Stomach (tissue), 4 donors: ENCODE results near the gene GRID2IP.

Experiments
- EP300 ChIP-seq: sonication (generic); formaldehyde crosslinking; IDR thresholded peaks from one replicate; pipeline ENCODE4 v1.6.1; 2017; ENCODE audit warnings: antibody characterized with exemption
- POLR2A ChIP-seq, 4 donors: fragments of 450-650 bp; IDR thresholded peaks; one replicate each; pipeline ENCODE4 v1.6.1; 2016; ENCODE audit warnings: antibody characterized with exemption in 4 of 4, control low read depth in 2 of 4, mild to moderate bottlenecking in 1 of 4, moderate library complexity in 1 of 4
- POLR2AphosphoS5 ChIP-seq, 3 donors: sonication (generic); formaldehyde crosslinking; IDR thresholded peaks; one replicate each; pipeline ENCODE4 v1.6.1; 2016; ENCODE audit warnings: antibody characterized with exemption in 3 of 3
- TF ChIP-seq, protein P1 (sequence below), 7 experiments: fragments of 450-650 bp in 4 of 7; fragments of 200-600 bp in 3 of 7; sonication (generic) in 3 of 7; IDR thresholded peaks; one replicate each; pipeline ENCODE4 v1.5.1; 2016 to 2019; ENCODE audit warnings: antibody characterized with exemption in 7 of 7, control low read depth in 2 of 7, mild to moderate bottlenecking in 1 of 7

- no peak for TF ChIP-seq POLR2A (IDR thresholded peaks at IDR 0.05)
- TF ChIP-seq POLR2AphosphoS5 (IDR thresholded peaks at IDR 0.05): no peak
- TF ChIP-seq, protein P1, sequence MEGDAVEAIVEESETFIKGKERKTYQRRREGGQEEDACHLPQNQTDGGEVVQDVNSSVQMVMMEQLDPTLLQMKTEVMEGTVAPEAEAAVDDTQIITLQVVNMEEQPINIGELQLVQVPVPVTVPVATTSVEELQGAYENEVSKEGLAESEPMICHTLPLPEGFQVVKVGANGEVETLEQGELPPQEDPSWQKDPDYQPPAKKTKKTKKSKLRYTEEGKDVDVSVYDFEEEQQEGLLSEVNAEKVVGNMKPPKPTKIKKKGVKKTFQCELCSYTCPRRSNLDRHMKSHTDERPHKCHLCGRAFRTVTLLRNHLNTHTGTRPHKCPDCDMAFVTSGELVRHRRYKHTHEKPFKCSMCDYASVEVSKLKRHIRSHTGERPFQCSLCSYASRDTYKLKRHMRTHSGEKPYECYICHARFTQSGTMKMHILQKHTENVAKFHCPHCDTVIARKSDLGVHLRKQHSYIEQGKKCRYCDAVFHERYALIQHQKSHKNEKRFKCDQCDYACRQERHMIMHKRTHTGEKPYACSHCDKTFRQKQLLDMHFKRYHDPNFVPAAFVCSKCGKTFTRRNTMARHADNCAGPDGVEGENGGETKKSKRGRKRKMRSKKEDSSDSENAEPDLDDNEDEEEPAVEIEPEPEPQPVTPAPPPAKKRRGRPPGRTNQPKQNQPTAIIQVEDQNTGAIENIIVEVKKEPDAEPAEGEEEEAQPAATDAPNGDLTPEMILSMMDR (IDR thresholded peaks at IDR 0.05): no peak
- TF ChIP-seq EP300: no peak
Measured at GRCh38 chr7:6481445-6481844, 69.8 kb downstream of the GRID2IP start.
